ENCODE results near the gene ADAMTS13. TPM values are rescaled to one million over a fixed set of nuclear protein-coding genes. Genes with fewer than 3 reads are reported as not detected.
"Not testable (repeated sequence)": the region's sequence is repeated elsewhere in the genome, so short reads cannot be mapped to it uniquely, and the experiment has no call there.

Gene ADAMTS13
- 10 to 100 TPM in 2 of 4 donors, 1 to 10 TPM in 2; 6.1 to 14.4 (median 11.7) TPM for polyA plus RNA-seq (ENCODE audit: insufficient read length in 4 of 4)

- DNase-seq (ENCODE audit: low read depth in 4 of 4, low spot score in 2 of 4), result no peak
Observed at GRCh38 chr9:133421615-133422542, at the start of gene ADAMTS13. ADAMTS13 (plus strand) TSS chr9:133422367; CDS start chr9:133422444, 77 bp downstream.

DNA sequence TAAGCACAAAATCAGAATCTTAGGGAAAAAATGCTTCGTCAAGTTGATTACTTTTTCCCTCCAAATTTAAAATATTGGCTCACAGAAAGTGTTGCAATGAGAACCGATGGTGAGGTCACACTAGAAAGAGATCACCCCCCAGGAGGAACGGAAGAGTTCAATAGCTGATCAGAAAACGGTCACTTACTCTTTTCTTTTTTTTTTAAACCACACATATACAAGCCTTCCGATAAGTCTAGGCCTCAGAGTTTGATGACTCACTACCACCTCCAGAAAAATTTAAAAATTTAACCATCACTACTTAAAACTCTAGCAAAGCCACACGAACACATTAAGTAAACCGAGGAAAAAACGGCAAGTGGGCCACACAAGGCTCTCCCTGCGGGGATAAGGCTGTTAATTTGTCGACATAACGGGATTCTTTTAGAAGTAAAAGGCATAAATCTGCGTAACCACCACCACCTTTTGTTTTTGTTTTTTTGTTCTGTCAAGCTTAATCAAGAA is 47.5 kb upstream of the ADAMTS13 start:
- DNase-seq (ENCODE audit: low read depth in 4 of 4, low spot score in 2 of 4), result no peak

DNA sequence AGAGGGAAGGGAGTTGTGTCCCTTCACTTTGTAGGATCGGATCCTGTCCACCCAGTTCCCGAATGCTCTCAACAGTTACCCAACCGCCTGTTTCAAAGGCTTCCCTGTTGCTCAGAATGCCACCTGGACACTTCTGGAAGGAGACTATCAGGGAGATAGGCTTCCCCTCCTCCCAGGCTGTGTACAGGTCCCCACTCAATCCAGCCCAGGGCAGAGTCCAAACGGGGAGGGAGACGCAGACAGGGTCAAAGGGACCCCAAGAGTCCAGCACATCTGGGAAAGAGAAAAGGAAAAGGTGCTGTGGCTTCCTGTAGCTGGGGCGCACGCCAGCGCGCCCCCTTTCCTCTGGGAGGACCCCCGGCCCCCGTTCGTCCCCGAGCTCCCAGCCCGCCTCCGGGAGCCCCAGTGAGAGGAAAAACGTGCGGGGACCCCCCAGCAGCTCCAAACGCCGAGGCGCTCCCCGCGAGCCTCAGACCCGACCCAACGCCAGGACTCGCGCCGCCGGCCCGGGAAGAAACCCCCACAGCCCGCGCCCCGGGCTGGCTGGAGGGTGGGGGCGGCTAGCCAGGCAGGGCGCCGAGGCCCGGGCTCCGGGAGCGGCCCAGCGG is 46.9 kb upstream of the ADAMTS13 start:
- DNase-seq (ENCODE audit: low read depth in 4 of 4, low spot score in 2 of 4), result no peak

GRCh38 chr9:133375724-133376654 is 46.2 kb upstream of the ADAMTS13 start, which contains the start of the genes STKLD1 and SURF4:
STKLD1 (plus strand) TSS chr9:133376366; CDS start chr9:133376474, 108 bp downstream.
SURF4 (minus strand) TSS chr9:133376060; CDS start chr9:133375969, 91 bp downstream.
- DNase-seq (ENCODE audit: low read depth in 4 of 4, low spot score in 2 of 4), result peak; percentile 74 to 93 (median 90)

DNA sequence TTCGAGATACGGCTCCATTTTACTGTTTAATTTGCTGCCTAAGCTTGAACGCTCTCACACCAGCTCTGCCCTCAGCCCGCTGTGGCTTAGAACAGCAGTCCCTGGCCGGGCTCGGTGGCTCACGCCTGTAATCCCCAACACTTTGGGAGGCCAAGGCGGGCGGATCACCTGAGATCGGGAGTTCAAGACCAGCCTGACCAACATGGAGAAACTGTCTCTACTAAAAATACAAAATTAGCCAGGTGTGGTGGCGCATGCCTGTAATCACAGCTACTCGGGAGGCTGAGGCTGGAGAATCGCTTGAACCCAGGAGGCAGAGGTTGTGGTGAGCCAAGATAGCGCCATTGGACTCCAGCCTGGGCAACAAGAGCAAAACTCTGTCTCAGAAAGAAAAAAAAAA is 44.9 kb upstream of the ADAMTS13 start:
- DNase-seq (ENCODE audit: low read depth in 4 of 4, low spot score in 2 of 4), result not testable (repeated sequence)

DNA sequence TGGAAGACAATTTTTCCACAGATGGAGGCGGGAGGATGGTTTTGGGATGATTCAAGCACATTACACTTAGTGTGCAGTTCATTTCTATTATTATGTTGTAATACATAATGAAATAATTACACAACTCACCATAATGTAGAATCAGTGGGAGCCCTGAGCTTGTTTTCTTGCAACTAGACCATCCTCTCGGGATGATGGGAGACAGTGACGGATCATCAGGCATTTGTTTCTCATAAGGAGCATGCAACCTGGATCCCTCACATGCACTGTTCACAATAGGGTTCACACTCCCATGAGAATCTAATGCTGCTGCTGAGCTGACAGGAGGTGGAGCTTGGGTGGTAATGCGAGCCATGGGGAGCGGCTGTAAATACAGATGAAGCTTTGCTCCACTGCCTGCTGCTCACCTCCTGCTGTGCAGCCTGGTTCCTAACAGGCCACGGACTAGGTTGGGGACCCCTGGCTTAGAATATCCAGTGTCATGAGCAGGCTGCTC is 44.4 kb upstream of the ADAMTS13 start:
- no peak for DNase-seq (ENCODE audit: low read depth in 4 of 4, low spot score in 2 of 4)

- DNase-seq (ENCODE audit: low read depth in 4 of 4, low spot score in 2 of 4), result no peak
Observed at GRCh38 chr9:133378408-133378962, 43.7 kb upstream of the ADAMTS13 start.

GRCh38 chr9:133379153-133380086 is 42.7 kb upstream of the ADAMTS13 start:
- no peak for DNase-seq (ENCODE audit: low read depth in 4 of 4, low spot score in 2 of 4)

DNA sequence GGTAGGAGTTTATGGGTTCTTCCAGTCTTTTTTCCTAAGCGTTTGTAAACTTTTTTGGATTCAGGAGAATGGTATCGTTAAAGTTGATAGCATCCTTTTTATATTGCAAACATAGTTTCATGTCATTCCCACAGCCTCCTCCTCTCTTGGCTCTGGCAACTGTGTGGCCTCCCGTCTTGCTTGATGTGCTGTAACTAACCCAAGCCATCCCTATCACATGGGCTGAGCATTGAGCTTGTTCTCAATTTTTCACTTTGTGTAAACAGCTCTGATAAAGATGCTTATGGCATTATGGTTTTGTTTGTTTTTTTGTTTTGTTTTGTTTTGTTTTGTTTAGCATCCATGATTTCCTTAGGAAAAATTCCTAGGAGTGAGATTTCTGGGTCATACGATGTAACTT is 41.4 kb upstream of the ADAMTS13 start:
- no peak for DNase-seq (ENCODE audit: low read depth in 4 of 4, low spot score in 2 of 4)

GRCh38 chr9:133382507-133383141 is 39.5 kb upstream of the ADAMTS13 start:
- no peak for DNase-seq (ENCODE audit: low read depth in 4 of 4, low spot score in 2 of 4)

DNA sequence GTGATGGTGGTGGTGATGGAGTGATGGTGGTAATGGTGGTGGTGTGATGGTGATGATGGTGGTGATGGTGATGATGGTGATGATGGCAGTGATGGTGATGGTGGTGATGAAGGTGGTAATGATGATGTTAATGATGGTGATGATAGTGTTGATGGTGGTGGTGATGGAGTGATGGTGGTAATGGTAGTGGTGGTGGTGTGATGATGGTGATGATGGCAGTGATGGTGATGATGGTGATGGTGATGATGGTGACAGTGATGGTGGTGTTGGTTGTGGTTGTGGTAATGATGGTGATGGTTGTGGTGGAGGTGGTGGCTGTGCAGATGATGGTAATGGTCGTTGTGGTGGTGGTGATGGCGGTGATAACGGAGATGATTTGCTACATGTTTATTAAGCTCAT is 38.7 kb upstream of the ADAMTS13 start:
- no peak for DNase-seq (ENCODE audit: low read depth in 4 of 4, low spot score in 2 of 4)

DNA sequence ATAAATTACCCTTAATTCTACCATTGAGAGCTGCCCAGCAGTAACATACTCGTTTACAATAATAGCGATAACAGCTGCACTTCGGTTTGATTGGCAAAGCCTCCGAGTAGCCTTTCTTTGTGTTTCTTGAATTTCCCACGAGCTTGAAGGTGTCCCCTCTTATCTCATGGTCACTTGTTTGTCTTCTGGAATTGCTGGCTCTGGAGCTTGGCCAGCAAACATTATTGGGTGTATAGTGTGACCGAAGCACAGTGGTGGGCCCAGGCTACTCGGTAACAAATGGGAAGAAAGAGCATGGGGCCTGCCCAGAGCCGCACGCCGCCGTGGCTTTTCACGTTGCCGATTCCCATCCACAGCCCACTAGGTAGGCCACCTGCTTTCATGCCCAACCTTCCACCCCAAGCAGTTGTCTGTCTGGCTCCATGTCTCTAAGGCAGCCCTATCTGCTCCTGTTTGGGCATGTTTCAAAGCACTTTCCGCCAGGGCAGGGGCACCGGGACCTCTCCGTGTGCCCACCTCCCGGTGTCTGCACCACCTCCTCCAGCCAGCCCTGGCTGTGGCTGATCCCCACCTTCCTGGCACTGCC is 37.3 kb upstream of the ADAMTS13 start:
- no peak for DNase-seq (ENCODE audit: low read depth in 4 of 4, low spot score in 2 of 4)

DNA sequence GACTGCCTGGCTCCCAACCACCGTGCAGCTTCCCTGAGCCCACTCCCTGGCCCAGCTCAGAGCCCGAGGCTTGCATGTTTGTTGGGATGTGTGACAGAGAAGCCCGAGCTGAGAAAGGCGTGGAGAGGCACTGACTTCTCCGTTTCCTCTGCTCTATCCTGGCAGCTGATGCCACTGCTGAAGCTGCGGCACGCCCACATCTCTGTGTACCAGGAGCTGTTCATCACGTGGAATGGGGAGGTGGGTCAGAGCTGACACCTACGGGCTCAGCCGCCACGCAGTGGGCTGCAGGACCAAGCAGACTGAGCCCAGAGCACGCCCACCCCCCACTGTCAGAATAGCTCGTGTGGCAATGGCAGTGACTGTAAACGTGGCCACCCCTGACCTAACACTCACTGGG is 36.7 kb upstream of the ADAMTS13 start:
- no peak for DNase-seq (ENCODE audit: low read depth in 4 of 4, low spot score in 2 of 4)

GRCh38 chr9:133386338-133386737 is 35.8 kb upstream of the ADAMTS13 start:
- no peak for DNase-seq (ENCODE audit: low read depth in 4 of 4, low spot score in 2 of 4)

- DNase-seq (ENCODE audit: low read depth in 4 of 4, low spot score in 2 of 4), result no peak
Observed at GRCh38 chr9:133387680-133388079, 34.5 kb upstream of the ADAMTS13 start.

GRCh38 chr9:133389025-133389557 is 33.1 kb upstream of the ADAMTS13 start:
- DNase-seq (ENCODE audit: low read depth in 4 of 4, low spot score in 2 of 4), result no peak

GRCh38 chr9:133389562-133389961 is 32.6 kb upstream of the ADAMTS13 start:
- DNase-seq (ENCODE audit: low read depth in 4 of 4, low spot score in 2 of 4), result no peak

- DNase-seq (ENCODE audit: low read depth in 4 of 4, low spot score in 2 of 4), result no peak
Observed at GRCh38 chr9:133390713-133391112, 31.5 kb upstream of the ADAMTS13 start.
